Measurements from ENCODE around the gene TMEM97.

Gene TMEM97

DNA sequence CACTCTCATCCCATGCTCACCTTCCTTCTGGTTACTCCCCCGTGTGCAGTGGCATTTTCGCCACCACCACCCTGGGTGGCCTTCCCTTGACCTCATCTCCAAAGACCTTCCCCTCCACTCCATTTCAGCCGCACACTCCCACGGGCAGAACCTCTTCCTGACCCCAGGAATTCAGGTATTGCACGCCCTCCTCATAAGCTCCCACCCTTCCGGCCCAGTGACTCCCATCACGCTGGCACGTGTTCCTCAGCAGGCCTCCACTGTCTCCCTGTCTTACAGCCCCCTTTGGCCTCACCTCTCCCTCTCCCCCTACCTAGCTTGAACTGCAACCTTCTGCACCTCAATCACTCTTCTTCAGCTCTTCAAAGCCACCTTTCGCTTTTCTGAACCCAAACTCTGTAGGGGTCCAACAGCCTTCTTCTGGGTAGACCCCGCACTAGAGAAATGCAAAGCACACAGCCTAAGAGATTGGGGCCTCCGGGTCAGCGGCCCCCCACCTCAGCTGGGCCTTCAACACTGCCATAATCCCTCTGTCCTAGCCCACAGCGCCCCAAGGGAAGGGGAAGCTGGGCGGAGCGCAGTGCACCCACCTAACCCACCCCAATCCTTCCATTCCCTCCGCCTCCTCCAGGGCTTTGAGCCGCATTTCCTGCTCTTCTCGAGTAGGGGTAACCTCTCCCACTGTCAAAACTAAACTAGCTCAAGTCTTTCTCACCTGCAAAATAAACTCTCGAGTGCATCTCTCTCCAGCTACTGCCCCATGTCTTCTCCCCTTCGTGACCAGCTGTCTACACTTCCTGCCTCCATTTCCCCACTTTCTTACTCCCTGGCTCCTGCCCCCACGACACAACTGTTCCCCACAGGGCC lies 1.7 kb upstream of the TMEM97 start:
- no peak for DNase-seq (ENCODE audit: low read depth)

DNA sequence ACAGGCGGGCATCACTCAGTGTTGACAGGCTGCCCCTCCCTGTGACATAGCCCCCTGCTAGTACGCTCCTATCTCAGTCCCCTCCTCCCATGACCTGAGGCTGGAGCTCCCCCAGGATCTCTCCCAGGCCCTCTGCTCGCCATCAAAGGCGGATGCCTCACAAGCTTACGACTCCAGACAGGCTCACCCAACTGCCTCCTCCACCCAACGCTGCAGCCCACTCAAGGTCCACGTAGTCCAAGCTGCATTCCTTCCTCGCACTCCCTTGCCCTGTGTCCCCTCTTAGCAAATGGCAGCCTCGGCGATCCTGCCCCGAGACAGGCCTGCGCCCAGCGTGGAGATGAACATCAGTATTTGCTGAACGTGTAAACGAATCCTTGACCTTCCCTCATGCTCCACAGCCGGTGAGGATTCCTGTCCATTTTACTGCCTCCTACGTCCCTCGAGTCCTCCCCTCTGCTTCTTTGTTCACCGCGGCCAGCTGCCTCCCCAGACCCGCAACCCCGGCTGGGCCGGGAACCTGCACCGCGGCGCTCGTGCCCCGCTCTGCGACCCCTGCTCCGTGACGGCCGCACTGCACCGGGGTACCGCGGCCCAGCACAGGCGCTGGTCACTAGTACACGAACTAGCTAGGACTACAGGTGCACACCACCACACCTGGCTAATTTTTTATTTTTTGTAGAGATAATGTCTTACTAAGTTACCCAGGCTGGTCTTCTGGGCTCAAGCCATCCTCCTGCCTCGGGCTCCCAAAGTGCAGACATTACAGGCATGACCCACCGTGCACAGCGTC lies 838 bp upstream of the TMEM97 start:
- DNase-seq (ENCODE audit: low read depth), result no peak

DNA sequence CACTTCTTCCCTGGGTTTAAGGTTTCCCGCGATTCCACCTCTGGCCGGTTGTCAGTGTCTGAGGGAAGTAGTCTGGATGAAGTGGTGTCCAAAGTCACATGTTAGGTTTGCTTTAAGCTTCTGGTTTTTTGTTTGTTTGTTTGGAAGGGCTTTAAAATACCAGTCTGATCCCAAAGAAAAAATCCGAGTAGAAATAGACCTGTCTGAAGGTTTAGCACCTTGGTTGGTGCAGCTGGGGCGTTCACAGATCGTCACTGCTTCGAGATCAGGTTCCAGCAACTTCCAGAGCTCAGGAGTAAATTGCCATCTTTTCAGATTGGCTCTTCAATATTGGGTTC lies 567 bp downstream of the TMEM97 start:
- no peak for DNase-seq (ENCODE audit: low read depth)

DNA sequence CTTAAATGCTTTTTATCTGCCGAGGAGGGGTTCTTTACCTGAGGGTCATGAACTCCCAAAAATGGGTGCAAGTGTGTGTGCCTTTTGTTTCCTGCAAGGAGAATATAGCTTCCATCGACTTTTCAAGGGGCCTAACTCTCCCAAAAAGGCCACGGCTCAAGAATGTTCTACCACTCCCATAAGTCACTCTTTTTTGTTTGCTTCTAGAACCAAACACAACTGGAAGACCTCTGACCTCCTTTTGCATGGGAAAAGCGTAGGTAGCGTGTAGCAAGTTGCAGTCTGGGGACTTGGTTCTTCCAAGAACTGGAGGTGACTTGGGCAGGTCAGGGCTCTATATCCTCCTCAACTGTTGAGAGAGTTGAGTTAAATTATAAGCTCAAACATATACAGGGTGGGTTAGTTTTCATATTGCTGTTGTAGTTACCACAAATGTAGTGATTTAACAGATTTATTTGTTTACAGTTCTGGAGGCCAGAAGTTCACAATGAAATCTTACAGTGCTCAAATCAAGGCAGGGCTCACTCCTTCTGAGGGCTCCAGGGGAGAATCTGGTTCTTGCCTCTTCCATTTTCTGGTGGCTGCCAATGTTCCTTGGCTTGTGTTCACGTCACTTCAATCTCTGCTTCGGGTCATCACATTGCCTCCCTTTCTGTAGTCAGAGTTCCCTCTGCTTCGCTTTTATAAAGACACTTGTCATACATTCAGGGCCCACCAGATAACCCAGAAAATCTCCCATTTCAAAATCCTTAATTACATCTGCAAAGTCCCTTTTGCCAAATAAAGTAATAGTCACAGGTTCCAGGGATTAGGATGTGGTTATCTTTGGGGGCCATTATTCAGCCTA lies 1.4 kb downstream of the TMEM97 start:
- no peak for DNase-seq (ENCODE audit: low read depth)

DNA sequence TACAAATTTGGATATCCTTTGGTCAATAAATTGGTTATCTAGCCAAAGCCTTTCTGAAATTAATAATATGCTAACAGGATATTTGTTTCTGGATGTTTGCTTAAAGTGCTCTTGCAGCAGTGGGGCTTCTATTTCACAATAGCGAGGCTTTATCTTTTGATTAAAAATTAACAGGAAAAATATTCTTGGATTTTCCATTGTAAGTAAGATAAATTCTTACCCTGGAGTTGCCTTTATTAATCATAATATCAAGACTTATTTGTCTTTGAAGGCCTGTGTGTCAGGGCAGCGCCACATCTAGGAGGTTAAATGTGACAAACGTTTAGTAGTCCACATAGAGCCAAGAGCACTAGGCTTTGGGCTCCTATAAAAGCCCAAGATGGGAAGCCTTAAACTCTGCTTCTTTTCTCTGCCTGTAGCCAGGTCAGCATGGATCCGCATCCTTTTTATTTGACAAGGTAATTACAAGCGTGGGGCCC lies 5.3 kb downstream of the TMEM97 start:
- DNase-seq (ENCODE audit: low read depth), result no peak

DNA sequence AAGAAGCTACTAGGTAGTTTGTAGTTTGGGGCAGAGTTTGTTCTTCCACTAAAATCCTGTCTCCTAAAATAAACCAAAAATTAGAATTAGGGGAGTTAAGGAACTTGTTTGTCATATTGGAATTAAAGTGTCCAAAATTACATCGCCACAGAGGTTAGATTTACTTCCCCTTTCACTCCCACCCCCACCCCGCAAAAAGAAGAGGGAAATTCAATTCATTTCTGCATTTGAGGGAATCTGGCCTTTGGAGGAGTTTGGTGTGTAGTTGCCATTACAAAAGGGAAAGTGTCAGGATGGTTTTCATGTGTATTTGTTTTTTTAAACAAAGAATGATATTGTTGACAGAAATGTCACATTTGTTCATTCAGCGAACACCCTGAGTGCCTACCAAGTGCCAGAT lies 5.8 kb downstream of the TMEM97 start:
- no peak for DNase-seq (ENCODE audit: low read depth)

DNA sequence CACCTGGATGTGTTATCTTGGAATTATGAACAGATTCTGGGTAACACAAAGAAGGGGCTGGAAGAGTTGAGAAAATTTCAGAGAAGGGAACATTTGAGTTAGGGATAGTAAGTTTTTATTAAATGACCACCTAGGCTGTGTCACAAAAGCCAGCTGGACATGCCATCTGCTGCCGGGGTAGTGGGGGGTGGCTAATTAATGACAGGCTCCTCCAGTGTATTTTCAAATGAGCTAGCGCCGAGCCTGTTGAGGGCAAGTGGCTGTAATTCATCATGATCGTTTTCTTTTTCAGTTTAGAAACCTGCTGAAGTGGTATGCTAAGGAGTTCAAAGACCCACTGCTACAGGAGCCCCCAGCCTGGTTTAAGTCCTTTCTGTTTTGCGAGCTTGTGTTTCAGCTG lies 6.2 kb downstream of the TMEM97 start:
- no peak for DNase-seq (ENCODE audit: low read depth)

DNA sequence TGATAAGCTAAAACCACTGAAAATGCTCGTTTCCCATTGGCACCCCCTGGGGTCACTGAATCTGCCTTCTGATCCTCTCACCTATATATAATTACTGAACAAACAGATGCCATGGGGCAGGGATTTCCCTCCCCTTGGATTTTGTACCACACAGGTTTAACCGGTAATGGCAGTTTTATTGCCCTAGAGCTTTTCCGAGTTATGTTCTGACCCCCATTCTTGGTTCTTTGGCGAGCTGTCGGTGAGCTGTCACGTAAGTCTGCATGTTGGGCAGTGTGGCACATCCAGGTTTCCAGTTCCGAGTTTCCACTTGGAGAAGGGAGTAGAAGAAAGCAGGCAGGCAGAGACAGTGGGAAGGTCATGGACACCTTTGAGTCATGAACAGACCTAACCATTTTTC lies 7.1 kb downstream of the TMEM97 start:
- no peak for DNase-seq (ENCODE audit: low read depth)

DNA sequence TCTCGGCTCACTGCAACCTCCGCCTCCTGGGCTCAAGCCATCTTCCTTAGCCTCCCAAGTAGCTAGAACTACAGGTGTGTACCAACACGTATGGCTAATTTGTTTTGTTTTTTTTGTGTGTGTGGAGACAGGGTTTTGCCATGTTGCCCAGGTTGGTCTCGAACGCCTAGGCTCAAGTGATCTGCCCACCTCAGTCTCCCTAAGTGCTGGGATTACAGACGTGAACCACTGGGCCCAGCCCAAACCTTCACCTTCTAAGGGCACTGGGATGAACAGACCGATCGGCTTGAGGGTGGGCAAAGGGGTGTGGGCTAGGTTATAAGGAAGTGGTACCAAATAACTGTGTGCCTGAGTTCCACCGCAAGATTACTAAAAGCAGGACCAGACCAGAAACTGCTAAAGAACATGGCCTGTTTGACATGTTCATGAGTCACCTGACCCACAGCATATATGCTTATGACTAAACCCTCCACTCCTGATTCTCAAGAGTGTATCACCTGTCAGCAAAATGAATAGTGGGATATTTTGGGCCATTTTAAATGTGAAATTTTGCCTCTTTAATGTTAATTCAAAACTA lies 8.1 kb downstream of the TMEM97 start:
- no peak for DNase-seq (ENCODE audit: low read depth)

DNA sequence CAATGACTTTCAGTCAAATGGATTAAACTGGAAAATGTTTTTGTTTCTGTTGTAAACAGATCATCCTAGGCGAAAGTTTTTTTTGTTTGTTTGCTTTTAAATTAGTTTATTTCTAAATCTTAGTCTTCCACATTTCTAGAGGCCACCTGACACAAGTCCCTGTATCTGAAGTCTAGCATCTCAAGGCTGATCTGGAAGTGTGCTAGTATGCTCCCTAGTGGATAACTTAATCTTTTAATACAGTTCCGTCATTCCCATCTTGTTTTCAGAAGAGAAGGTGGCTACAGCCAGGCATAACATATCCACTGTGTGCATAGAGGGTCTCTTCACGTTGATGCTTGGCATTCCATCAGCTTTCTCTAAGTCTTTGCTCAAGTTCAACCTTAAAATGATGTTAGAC lies 8.7 kb downstream of the TMEM97 start:
- DNase-seq (ENCODE audit: low read depth), result no peak

DNA sequence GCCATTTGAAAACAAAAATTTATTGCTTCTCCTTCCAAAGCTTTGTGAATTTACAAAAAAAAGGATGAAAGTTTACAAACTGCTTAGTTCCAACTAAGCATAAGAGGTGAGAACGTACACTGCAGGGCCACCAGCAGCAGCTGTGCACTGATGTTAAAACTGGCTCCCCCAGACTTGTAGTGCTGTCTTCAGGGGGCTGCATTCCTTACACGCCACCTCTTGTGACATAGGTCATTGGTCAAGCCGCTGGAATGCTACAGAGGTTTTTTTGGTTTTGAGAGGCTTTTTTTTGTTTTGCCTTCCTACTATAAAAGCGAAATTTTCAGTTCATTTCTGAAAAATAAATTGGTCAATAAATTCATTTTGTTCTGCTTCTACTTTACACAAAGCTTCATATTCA lies 9.3 kb downstream of the TMEM97 start:
- DNase-seq (ENCODE audit: low read depth), result no peak

DNA sequence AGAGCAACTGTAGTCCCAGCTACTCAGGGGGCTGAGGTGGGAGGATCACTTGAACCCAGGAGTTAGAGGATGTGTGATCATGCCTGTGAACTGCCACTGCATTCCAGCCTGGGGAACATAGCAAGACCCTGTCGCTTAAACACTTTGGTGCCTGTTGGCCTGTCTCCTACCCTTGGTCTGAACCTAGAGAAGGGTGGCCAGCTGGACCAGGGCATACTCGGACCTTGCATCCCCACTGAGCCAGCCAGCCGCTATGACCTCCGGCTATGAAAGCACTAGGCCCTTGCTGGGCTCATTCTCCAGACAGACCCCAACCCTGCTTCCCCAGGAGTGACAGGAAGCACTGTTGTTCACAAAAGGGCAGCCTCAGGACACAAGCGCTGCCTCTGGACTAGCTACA lies 11.7 kb downstream of the TMEM97 start:
- DNase-seq (ENCODE audit: low read depth), result no peak

DNA sequence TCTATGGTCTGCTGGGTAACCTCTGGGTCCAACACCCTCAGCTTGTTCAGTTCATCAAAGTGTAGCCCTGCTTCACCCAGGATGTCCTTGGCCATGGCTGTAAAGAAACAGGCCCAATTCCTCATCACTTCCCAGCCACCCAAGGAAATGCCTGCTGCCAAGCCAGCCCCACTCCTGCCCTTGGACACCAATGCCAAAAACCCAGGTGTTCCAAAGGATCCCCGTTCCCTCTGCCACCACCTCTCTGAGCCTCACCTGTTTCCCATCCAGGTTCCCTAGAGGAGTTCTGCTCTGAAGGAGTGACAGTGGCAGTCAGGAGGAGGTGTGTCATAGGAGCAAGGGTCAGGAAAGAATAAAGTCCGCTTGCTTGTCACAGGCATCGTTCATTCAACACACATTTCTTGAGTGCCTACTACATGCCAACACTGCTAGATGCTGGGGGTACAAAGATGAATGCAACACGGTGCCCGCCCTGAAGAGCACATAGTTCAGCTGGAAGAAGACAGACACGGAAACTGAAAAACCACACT lies 13.0 kb downstream of the TMEM97 start:
- no peak for DNase-seq (ENCODE audit: low read depth)

DNA sequence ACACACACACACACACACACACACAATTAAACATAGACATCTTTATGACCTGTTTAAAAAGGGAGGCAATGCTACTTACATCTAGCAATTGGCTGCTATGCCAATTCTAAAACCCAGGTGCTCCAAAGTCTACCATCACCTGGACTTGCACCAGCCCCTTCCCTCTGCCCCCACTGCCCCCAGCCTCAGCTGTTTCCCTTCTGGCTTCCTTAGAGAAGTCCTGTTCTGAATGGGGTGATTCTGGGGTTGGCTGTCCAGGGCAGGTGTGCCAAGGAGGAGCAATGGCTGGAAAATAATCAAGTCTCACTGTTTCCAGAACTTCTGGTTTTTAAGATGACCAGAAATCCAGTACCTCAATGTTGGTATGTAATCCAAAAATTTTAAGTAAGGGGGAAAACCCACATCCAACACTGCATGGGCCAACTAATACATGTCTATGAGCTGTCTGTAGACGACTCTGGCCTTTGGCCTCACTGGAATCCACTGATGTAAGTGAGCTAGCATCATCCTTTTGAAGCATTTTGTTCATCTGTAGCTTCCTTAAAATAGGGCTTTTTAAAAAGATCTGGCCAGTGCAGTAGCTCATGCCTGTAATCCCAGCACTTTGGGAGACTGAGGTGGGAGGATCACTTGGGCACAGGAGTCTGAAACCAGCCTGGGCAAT lies 14.2 kb downstream of the TMEM97 start:
- DNase-seq (ENCODE audit: low read depth), result no peak

DNA sequence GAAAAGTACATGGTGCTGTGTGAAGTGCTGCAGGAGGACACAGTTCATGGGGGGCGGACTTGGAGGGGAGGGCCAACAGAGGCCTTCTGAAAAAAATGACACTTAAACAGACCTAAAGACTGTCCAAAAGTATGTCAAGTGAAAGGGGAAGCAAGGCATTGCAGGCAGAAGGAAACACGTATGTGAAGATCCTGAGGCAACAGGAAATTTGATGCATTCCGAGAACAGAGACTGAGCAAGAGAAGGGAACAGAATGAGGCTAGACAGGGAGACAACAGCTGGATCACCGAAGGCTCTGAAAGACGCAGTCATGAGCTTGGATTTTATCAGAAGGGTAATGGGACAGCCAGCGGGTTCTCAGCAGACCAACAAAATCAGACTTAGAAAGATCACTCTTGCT lies 15.2 kb downstream of the TMEM97 start:
- no peak for DNase-seq (ENCODE audit: low read depth)

DNA sequence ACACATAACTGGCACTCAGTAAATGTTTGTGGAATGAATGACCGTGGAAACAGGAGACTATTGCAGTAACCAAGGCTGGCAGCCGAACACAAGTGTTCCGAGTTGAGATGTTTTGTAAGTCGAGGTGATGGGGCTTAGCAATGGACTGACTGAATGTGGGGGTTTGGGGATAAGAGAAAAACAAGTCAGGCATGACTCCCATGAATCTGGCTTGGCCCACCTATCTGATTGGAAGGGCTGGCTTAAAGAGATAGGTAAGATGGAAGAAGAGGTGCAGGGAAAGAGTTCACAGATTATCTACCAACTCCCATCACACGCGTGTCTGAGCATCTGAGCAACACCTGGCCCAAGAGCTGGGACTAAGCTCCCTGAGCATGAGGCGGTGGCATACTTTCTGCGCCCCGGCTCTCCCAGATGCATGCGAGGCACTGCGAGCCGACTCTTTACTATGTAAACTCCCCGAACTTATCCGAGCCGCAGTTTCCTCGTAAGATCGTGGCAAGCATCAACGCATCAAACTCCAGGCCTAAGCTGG lies 15.7 kb downstream of the TMEM97 start:
- DNase-seq (ENCODE audit: low read depth), result peak; percentile 41

DNA sequence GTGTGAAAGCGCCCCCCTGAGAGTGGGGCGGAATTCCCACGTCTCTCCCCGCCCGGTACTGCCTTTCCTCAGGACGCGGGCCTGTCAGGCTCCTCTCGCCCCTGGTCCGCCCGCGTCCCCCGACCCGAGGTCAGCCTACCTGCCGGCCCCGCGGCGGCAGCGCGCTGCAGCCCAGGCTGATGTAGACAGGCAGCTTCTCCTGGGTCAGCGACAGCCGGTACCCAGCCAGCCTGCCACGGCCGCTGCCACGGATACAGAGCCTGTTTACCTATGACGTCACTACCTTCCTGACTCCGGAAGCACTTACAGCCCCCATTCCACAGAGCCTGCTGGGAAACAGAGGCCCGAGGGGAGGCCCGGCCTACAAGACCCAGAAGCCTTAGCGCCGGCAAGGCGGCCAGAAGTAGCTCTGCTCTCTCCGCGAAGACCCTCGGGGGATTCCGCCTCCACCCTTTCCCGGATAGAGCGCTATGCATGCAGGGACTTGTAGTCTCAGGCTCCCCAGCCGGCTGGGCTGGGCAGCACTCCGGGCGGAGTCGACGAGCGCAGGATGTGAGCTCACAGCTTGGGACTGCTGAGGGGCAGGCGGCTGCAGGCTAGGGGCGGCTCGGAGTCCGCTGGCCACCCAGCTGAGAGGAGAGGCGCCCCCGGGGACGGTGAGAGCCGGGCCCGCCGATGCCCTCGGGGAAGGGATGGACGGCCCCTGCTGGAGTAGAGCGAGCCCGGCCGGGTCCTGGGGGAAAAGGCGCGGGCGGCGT lies 16.4 kb downstream of the TMEM97 start, which contains the start of the genes IFT20 and TNFAIP1:
TSS of gene IFT20 (minus strand) at position 272 of the 758 bp plus-strand sequence. CDS start 3,487 bp downstream, outside the sequence.
TSS of gene TNFAIP1 (plus strand) at position 561 of the 758 bp plus-strand sequence. CDS start 3,761 bp downstream, outside the sequence.
- peak; percentile 100 for DNase-seq (ENCODE audit: low read depth)

DNA sequence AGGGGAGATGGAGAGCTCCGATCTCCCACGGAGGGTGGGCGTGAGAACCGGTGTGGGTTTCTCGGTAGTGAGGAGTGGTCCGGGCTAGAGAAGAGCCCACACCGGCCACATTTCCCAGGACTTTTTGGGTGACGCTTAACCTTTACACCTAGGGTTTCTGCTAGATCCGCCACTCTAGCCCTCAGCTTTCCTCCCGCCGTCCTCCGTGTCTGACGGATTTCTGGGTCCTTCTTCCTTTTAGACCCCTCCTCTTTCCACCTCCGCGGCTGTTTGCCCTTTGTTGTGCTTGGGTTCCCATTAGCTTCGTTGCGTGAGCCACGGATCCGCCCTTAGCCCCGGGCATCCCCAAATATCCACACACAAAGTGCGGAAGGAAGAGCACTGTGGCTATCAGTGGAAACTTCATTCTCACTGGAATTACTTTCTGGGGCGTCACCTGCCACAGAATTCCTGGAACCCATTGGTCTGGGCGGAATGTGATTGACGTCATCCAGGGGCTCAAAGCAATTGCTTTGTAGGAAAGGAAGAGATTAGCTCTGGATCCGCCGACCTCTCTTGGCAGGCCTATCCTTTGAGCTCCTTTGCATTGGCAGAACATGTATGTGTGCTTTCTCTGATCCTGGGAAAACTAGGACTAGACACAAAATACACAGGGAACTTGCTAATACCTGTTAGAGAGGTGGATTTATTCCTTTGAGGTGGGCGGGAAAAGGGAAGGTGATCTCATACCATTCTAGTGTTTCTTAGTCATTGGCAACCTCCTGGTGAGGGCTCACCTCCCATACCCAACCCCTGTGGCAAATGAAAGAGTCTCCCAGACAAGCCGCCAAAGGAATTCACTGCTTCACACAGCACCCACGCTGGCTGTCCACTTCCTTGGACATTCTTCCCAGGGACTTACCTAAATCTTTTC lies 17.2 kb downstream of the TMEM97 start:
- DNase-seq (ENCODE audit: low read depth), result peak; percentile 71

All from GM04504 (cell line).